Stomach (tissue), 9 donors: ENCODE data around the gene SYNPO. TPM values are rescaled to one million over a fixed set of nuclear protein-coding genes. Genes with fewer than 3 reads are reported as not detected.

ENCODE experiments used
- DNase-seq, 2 donors: peaks; one replicate each; pipeline versions ENCODE4 v3.0.0 to v3.0.0-alpha.2; 2013 to 2019
- H3K27ac ChIP-seq, 5 donors: fragments of 200-600 bp in 4 of 5; sonication (generic) in 4 of 5; one replicate each; pipeline ENCODE4 v1.5.1; 2013 to 2019; ENCODE audit warnings: mild to moderate bottlenecking in 1 of 5, moderate library complexity in 1 of 5
- H3K27me3 ChIP-seq, 3 donors: fragments of 200-600 bp; sonication (generic); one replicate each; pipeline ENCODE4 v1.5.1; 2017 to 2019; ENCODE audit warnings: mixed run types in 1 of 3
- H3K36me3 ChIP-seq, 4 donors: fragments of 200-600 bp; sonication (generic); 1 replicate in 3 of 4; 2 replicates in 1 of 4; pipeline ENCODE4 v1.5.1; 2016 to 2019
- H3K4me1 ChIP-seq, 4 donors: fragments of 200-600 bp; sonication (generic); one replicate each; pipeline ENCODE4 v1.5.1; 2016 to 2019
- H3K4me3 ChIP-seq, 4 donors: fragments of 200-600 bp; sonication (generic) in 3 of 4; one replicate each; pipeline ENCODE4 v1.5.1; 2016 to 2019; ENCODE audit warnings: mild to moderate bottlenecking in 1 of 4
- H3K9me3 ChIP-seq, 4 donors: fragments of 200-600 bp; sonication (generic); one replicate each; pipeline ENCODE4 v1.5.1; 2016 to 2019
- CTCF ChIP-seq, 7 experiments: fragments of 450-650 bp in 4 of 7; fragments of 200-600 bp in 3 of 7; sonication (generic) in 3 of 7; IDR thresholded peaks; one replicate each; pipeline ENCODE4 v1.5.1; 2016 to 2019; ENCODE audit warnings: antibody characterized with exemption in 7 of 7, control low read depth in 2 of 7, mild to moderate bottlenecking in 1 of 7
- EP300 ChIP-seq: sonication (generic); formaldehyde crosslinking; IDR thresholded peaks from one replicate; pipeline ENCODE4 v1.6.1; 2017; ENCODE audit warnings: antibody characterized with exemption
- POLR2A ChIP-seq, 4 donors: fragments of 450-650 bp; IDR thresholded peaks; one replicate each; pipeline ENCODE4 v1.6.1; 2016; ENCODE audit warnings: antibody characterized with exemption in 4 of 4, control low read depth in 2 of 4, mild to moderate bottlenecking in 1 of 4, moderate library complexity in 1 of 4
- POLR2AphosphoS5 ChIP-seq, 3 donors: sonication (generic); formaldehyde crosslinking; IDR thresholded peaks; one replicate each; pipeline ENCODE4 v1.6.1; 2016; ENCODE audit warnings: antibody characterized with exemption in 3 of 3
- WGBS, 5 donors: extraction: QIAGEN DNeasy Blood & Tissue Kit in 3 of 5; methylation state at CpG; one replicate each; pipeline versions ENCODE4 v1.1.5 to v1.1.7; 2013 to 2018; 5-methylcytosine and 5-hydroxymethylcytosine counted together
- intact Hi-C: fragments of 100-400 bp; cut with DNase I; formaldehyde crosslinking; loops from one replicate; pipeline ENCODE4 v1.15.1; 2023; ENCODE audit warnings: low total_unique reads
- polyA plus RNA-seq, 3 donors: library from polyadenylated mRNA; stranded (reverse); fragments of 200-250 nt; gene quantifications; one replicate each; pipeline ENCODE4 v1.2.3, GENCODE V29; 2013
- total RNA-seq, 5 donors: library from RNA; depleted of rRNA; stranded (reverse); fragments of >200 nt; gene quantifications; one replicate each; pipeline versions ENCODE4 v1.1.0 to v1.2.3, GENCODE V29; 2014 to 2016
- donor health status: healthy with polysubstance abuse.
- donor health status: Bipolar disorder and iron deficiency.
- donor health status: healthy.

The SYNPO gene
- total and polyA plus RNA-seq, 8 donors: 3.7 to 52.7 (median 21.7) TPM

- Histone ChIP-seq H3K27ac (no peak overlapping the region), H3K4me3 (no peak overlapping the region), H3K36me3 (no peaks in the 10 kb centered on the region), H3K9me3 (no peaks in the 10 kb centered on the region), H3K4me1 (peaks cover 0 to 21% (median 10%) of the 10 kb centered on the region in 4 donors), H3K27me3 (no peaks in the 10 kb centered on the region)
- 74 to 90% (median 81%) methylated on average over 4 of the region's 4 CpGs for WGBS, 5 donors
- no peak for DNase-seq
- no peak for TF ChIP-seq POLR2A (IDR thresholded peaks at IDR 0.05)
- no peak for TF ChIP-seq POLR2AphosphoS5 (IDR thresholded peaks at IDR 0.05)
- intact Hi-C loops: no loop called here
Observed at GRCh38 chr5:150662731-150663516, 22.5 kb downstream of the SYNPO start.

DNA sequence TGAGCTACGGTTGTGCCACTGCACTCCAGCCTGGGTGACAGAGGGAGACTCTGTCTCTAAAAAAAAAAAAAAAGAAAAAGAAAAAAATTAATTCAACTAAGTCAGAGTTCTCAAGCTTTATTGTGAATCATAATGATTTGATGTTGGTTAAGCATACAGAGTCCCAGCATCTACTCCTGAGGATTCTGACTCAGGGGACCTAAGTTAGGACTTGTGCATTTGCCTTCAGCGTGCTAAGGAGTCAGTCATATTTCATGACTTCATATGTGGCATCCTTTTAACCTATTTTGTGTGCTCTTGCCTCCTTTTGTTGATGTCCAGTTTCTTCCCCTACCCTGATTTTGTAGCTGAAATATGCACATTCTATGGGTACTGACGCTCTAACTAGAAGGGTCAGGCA is 23.5 kb downstream of the SYNPO start:
- no peak for DNase-seq
- peaks cover 0 to 16% (median 10%) of the 10 kb centered on the region in 4 donors for H3K4me1 ChIP-seq
- intact Hi-C loops: no loop called here
- H3K36me3 ChIP-seq: no peaks in the 10 kb centered on the region
- H3K4me3 ChIP-seq: no peak overlapping the region
- no peak overlapping the region for H3K27ac ChIP-seq
- H3K9me3 ChIP-seq: no peaks in the 10 kb centered on the region
- H3K27me3 ChIP-seq: no peaks in the 10 kb centered on the region
- WGBS, 5 donors: 87 to 98% (median 92%) methylated on average over 3 of the region's 3 CpGs
- TF ChIP-seq EP300: no peak
- TF ChIP-seq POLR2AphosphoS5 (IDR thresholded peaks at IDR 0.05): no peak
- TF ChIP-seq POLR2A (IDR thresholded peaks at IDR 0.05): no peak
- no peak for TF ChIP-seq CTCF (IDR thresholded peaks at IDR 0.05)

DNA sequence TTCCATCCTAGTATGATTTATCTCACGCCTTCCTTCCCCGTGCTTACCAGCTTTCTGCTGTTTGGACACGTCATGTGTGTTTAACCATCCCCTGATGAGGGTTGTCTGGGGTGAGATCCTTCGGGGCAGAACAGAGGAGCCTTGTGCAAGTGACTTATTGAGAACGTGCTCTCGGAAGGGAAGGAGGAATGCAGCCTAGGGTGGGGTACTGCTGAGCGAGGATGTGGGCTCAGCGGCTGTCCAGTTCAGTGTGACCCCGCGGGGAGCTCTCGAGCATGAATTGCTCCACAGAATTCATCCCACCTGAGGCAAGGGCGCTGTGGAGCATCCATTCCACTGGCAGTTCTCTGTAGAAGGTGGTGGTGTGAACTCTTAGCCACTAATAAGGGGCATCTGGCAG is 24.6 kb downstream of the SYNPO start:
- H3K27me3 ChIP-seq: no peaks in the 10 kb centered on the region
- intact Hi-C loops: no loop called here
- no peak for TF ChIP-seq POLR2A (IDR thresholded peaks at IDR 0.05)
- TF ChIP-seq EP300: no peak
- TF ChIP-seq POLR2AphosphoS5 (IDR thresholded peaks at IDR 0.05): no peak
- no peak for TF ChIP-seq CTCF (IDR thresholded peaks at IDR 0.05)
- WGBS, 5 donors: 40 to 55% (median 48%) methylated on average over 10 to 12 of the region's 12 CpGs
- H3K4me1 ChIP-seq: peaks cover 0 to 14% (median 9%) of the 10 kb centered on the region in 4 donors
- no peaks in the 10 kb centered on the region for H3K9me3 ChIP-seq
- no peak overlapping the region for H3K4me3 ChIP-seq
- H3K36me3 ChIP-seq: no peaks in the 10 kb centered on the region
- no peak overlapping the region for H3K27ac ChIP-seq
- DNase-seq: peak in 1 of 2 donors; percentile 36

GRCh38 chr5:150670275-150670947 is 30.0 kb downstream of the SYNPO start:
- H3K27ac ChIP-seq: no peak overlapping the region
- no peak for DNase-seq
- peaks cover 0 to 15% (median 12%) of the 10 kb centered on the region in 3 donors for H3K27me3 ChIP-seq
- TF ChIP-seq CTCF (IDR thresholded peaks at IDR 0.05): no peak
- TF ChIP-seq EP300: no peak
- no peak for TF ChIP-seq POLR2AphosphoS5 (IDR thresholded peaks at IDR 0.05)
- TF ChIP-seq POLR2A (IDR thresholded peaks at IDR 0.05): no peak
- no peak overlapping the region for H3K4me3 ChIP-seq
- WGBS, 5 donors: 69 to 83% (median 73%) methylated on average over 13 to 14 of the region's 14 CpGs
- H3K9me3 ChIP-seq: no peaks in the 10 kb centered on the region
- H3K4me1 ChIP-seq: peaks cover 21 to 30% (median 24%) of the 10 kb centered on the region in 4 donors
- no peaks in the 10 kb centered on the region for H3K36me3 ChIP-seq
- intact Hi-C loops: no loop called here
